ENCODE measurements around the gene USP32.

Gene USP32

DNA sequence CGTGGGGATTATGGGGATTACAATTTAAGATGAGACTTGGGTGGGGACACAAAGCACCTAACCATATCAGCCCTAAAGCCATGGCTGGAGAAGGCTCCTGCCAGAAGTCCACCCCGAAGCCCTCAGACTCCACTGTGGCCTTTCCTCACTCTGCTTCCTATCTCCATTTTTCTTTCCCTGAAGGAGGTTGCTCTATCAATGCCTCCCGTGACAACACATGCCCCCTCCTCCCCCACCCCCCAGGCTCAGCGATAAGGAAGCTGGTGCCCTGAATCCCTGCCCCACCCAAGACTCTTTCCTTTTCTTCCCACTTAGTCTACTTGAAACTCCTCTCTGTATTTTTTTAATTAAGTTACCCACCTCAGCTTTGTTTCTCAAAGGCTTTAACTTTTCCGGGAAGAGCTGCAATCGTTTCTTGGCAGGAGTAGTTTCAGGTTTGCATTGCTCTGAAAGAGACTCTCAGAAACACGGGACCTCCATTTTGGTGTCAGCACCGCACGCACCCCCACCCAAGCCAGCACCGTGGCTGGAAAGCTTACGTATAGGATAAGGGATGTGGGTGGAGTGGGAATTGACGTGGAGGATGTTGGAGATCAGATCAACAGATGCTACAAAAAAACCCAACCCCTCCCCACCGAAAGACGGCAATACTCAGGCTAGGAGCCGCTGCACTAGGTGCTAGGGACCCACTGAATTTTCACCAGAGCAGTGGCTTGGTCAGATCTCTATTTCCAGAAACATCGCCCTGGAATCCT lies 257.4 kb downstream of the USP32 start:
- DNase-seq (ENCODE audit: low spot score): no peak

GRCh38 chr17:60130466-60130865 lies 261.5 kb downstream of the USP32 start:
- DNase-seq (ENCODE audit: low spot score): no peak

GRCh38 chr17:60129164-60129563 lies 262.8 kb downstream of the USP32 start:
- no peak for DNase-seq (ENCODE audit: low spot score)
